ENCODE data around the gene FBP2. TPM values are rescaled to one million over a fixed set of nuclear protein-coding genes. Genes with fewer than 3 reads are reported as not detected.
"Not testable (repeated sequence)": the region's sequence is repeated elsewhere in the genome, so short reads cannot be mapped to it uniquely, and the experiment has no call there.

The FBP2 gene
- polyA plus RNA-seq, 1 donor (not counting 4 experiments of a cell fraction or from before 2014, with no cell fraction given), result not detected

GRCh38 chr9:94599102-94599501 lies 5.5 kb upstream of the FBP2 start:
- Histone ChIP-seq H3K79me2 (ENCODE audit: control insufficient read depth, insufficient read depth, low read length) (no peaks in the 10 kb centered on the region), H3K9me1 (ENCODE audit: control insufficient read depth, extremely low read depth, insufficient read depth, low read length) (no peaks in the 10 kb centered on the region), H2AFZ (ENCODE audit: control insufficient read depth, low read length) (no peak overlapping the region), H3K4me2 (ENCODE audit: control insufficient read depth, extremely low read depth, insufficient read depth, low read depth, low read length) (no peak overlapping the region), H3K36me3 (ENCODE audit: control insufficient read depth in 2 of 2, extremely low read depth in 1 of 2, insufficient read depth in 2 of 2, low read length in 2 of 2) (no peaks in the 10 kb centered on the region), H3K4me1 (ENCODE audit: control insufficient read depth, extremely low read depth, insufficient read depth, low read length) (no peaks in the 10 kb centered on the region), H3K9ac (ENCODE audit: control insufficient read depth, extremely low read depth, insufficient read depth, low read length) (no peak overlapping the region), H3K27me3 (ENCODE audit: control insufficient read depth, extremely low read depth, insufficient read depth, low read length) (peaks cover 3% of the 10 kb centered on the region), H3K27ac (ENCODE audit: control insufficient read depth, insufficient read depth, low read length) (no peak overlapping the region), H3K9me3 (ENCODE audit: control insufficient read depth, low read depth, low read length) (no peaks in the 10 kb centered on the region), H4K20me1 (ENCODE audit: control insufficient read depth, extremely low read depth, insufficient read depth, low read length) (no peaks in the 10 kb centered on the region), H3K4me3 (ENCODE audit: control insufficient read depth in 2 of 3, extremely low read depth in 1 of 3, insufficient read depth in 2 of 3, low read depth in 1 of 3, low read length in 3 of 3) (no peak overlapping the region)
- FAIRE-seq (no peak), DNase-seq (ENCODE audit: low read depth, low spot score) (no peak)
- dilution Hi-C loops (cut with MboI; ENCODE audit: extremely low pct_ligation_motif_present, low sequenced_read_pairs), result no loop called here
- TF ChIP-seq CTCF (optimal IDR thresholded peaks at IDR 0.05 in 1 of 3, IDR thresholded peaks at IDR 0.05 in 1 of 3, conservative IDR thresholded peaks at IDR 0.05 in 1 of 3; ENCODE audit: extremely low read depth in 1 of 3, insufficient read depth in 2 of 3, low read length in 3 of 3) (no peak), EZH2 (IDR thresholded peaks at IDR 0.05; ENCODE audit: low read length) (no peak)

DNA sequence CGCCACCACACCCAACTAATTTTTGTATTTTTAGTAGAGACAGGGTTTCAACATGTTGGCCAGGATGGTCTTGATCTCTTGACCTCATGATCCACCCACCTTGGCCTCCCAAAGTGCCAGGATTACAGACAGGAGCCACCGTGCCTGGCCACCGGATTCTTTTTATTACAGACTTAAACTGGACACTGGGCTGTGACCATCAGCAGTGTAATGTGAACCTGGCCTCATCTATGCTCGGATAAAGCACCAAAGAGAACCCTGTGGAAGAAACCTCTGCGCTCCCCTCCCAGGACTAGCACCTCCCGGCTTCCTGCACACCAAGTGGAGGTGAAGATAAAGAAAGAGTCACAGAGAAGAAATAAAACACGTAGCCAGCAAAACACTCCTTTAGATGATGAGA lies 941 bp downstream of the FBP2 start:
- H3K27ac ChIP-seq (ENCODE audit: control insufficient read depth, insufficient read depth, low read length); H3K27me3 ChIP-seq (ENCODE audit: control insufficient read depth, extremely low read depth, insufficient read depth, low read length); DNase-seq (ENCODE audit: low read depth, low spot score); dilution Hi-C loops (cut with MboI; ENCODE audit: extremely low pct_ligation_motif_present, low sequenced_read_pairs); H3K9me1 ChIP-seq (ENCODE audit: control insufficient read depth, extremely low read depth, insufficient read depth, low read length); H3K4me2 ChIP-seq (ENCODE audit: control insufficient read depth, extremely low read depth, insufficient read depth, low read depth, low read length); H4K20me1 ChIP-seq (ENCODE audit: control insufficient read depth, extremely low read depth, insufficient read depth, low read length); FAIRE-seq; H3K36me3 ChIP-seq (ENCODE audit: control insufficient read depth in 2 of 2, extremely low read depth in 1 of 2, insufficient read depth in 2 of 2, low read length in 2 of 2); H3K4me1 ChIP-seq (ENCODE audit: control insufficient read depth, extremely low read depth, insufficient read depth, low read length); H3K9ac ChIP-seq (ENCODE audit: control insufficient read depth, extremely low read depth, insufficient read depth, low read length); H3K4me3 ChIP-seq (ENCODE audit: control insufficient read depth in 2 of 3, extremely low read depth in 1 of 3, insufficient read depth in 2 of 3, low read depth in 1 of 3, low read length in 3 of 3); H2AFZ ChIP-seq (ENCODE audit: control insufficient read depth, low read length); H3K9me3 ChIP-seq (ENCODE audit: control insufficient read depth, low read depth, low read length); H3K79me2 ChIP-seq (ENCODE audit: control insufficient read depth, insufficient read depth, low read length): not testable (repeated sequence)

- Histone ChIP-seq H3K36me3 (ENCODE audit: control insufficient read depth in 2 of 2, extremely low read depth in 1 of 2, insufficient read depth in 2 of 2, low read length in 2 of 2) (no peaks in the 10 kb centered on the region), H3K9me1 (ENCODE audit: control insufficient read depth, extremely low read depth, insufficient read depth, low read length) (no peaks in the 10 kb centered on the region), H3K9me3 (ENCODE audit: control insufficient read depth, low read depth, low read length) (no peaks in the 10 kb centered on the region), H3K4me3 (ENCODE audit: control insufficient read depth in 2 of 3, extremely low read depth in 1 of 3, insufficient read depth in 2 of 3, low read depth in 1 of 3, low read length in 3 of 3) (no peak overlapping the region), H3K27me3 (ENCODE audit: control insufficient read depth, extremely low read depth, insufficient read depth, low read length) (peaks cover 6% of the 10 kb centered on the region), H4K20me1 (ENCODE audit: control insufficient read depth, extremely low read depth, insufficient read depth, low read length) (no peaks in the 10 kb centered on the region), H3K4me1 (ENCODE audit: control insufficient read depth, extremely low read depth, insufficient read depth, low read length) (no peaks in the 10 kb centered on the region), H3K79me2 (ENCODE audit: control insufficient read depth, insufficient read depth, low read length) (no peaks in the 10 kb centered on the region), H3K27ac (ENCODE audit: control insufficient read depth, insufficient read depth, low read length) (no peak overlapping the region), H3K4me2 (ENCODE audit: control insufficient read depth, extremely low read depth, insufficient read depth, low read depth, low read length) (no peak overlapping the region), H2AFZ (ENCODE audit: control insufficient read depth, low read length) (no peak overlapping the region), H3K9ac (ENCODE audit: control insufficient read depth, extremely low read depth, insufficient read depth, low read length) (no peak overlapping the region)
- no peak for DNase-seq (ENCODE audit: low read depth, low spot score)
- dilution Hi-C loops (cut with MboI; ENCODE audit: extremely low pct_ligation_motif_present, low sequenced_read_pairs), result no loop called here
- no peak for FAIRE-seq
- TF ChIP-seq EZH2 (IDR thresholded peaks at IDR 0.05; ENCODE audit: low read length) (no peak), CTCF (optimal IDR thresholded peaks at IDR 0.05 in 1 of 3, IDR thresholded peaks at IDR 0.05 in 1 of 3, conservative IDR thresholded peaks at IDR 0.05 in 1 of 3; ENCODE audit: extremely low read depth in 1 of 3, insufficient read depth in 2 of 3, low read length in 3 of 3) (no peak)
Observed at GRCh38 chr9:94591876-94592275, 1.7 kb downstream of the FBP2 start.

DNA sequence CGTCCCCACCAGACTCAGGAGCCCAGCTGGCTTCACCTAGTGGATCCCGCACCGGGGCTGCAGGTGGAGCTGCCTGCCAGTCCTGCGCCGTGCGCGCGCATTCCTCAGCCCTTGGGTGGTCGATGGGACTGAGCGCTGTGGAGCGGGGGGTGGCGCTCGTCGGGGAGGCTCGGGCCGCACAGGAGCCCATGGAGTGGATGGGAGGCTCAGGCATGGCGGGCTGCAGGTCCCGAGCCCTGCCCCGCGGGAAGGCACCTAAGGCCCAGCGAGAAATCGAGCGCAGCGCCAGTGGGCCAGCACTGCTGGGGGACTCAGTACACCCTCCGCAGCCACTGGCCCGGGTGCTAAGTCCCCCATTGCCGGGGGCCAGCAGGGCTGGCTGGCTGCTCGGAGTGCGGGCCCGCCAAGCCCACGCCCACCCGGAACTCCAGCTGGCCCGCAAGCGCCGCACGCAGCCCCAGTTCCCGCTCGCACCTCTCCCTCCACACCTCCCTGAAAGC lies 2.5 kb downstream of the FBP2 start:
- FAIRE-seq; DNase-seq (ENCODE audit: low read depth, low spot score); H3K9ac ChIP-seq (ENCODE audit: control insufficient read depth, extremely low read depth, insufficient read depth, low read length); H3K9me3 ChIP-seq (ENCODE audit: control insufficient read depth, low read depth, low read length); H3K4me3 ChIP-seq (ENCODE audit: control insufficient read depth in 2 of 3, extremely low read depth in 1 of 3, insufficient read depth in 2 of 3, low read depth in 1 of 3, low read length in 3 of 3); H3K4me2 ChIP-seq (ENCODE audit: control insufficient read depth, extremely low read depth, insufficient read depth, low read depth, low read length); dilution Hi-C loops (cut with MboI; ENCODE audit: extremely low pct_ligation_motif_present, low sequenced_read_pairs); H3K4me1 ChIP-seq (ENCODE audit: control insufficient read depth, extremely low read depth, insufficient read depth, low read length); H3K27me3 ChIP-seq (ENCODE audit: control insufficient read depth, extremely low read depth, insufficient read depth, low read length); H3K36me3 ChIP-seq (ENCODE audit: control insufficient read depth in 2 of 2, extremely low read depth in 1 of 2, insufficient read depth in 2 of 2, low read length in 2 of 2); H2AFZ ChIP-seq (ENCODE audit: control insufficient read depth, low read length); H3K79me2 ChIP-seq (ENCODE audit: control insufficient read depth, insufficient read depth, low read length); H3K27ac ChIP-seq (ENCODE audit: control insufficient read depth, insufficient read depth, low read length); H4K20me1 ChIP-seq (ENCODE audit: control insufficient read depth, extremely low read depth, insufficient read depth, low read length); H3K9me1 ChIP-seq (ENCODE audit: control insufficient read depth, extremely low read depth, insufficient read depth, low read length): not testable (repeated sequence)
